ENCODE measurements around the gene NFIX. TPM values are rescaled to one million over a fixed set of nuclear protein-coding genes. Genes with fewer than 3 reads are reported as not detected.

NFIX gene
- total RNA-seq, 1 experiment from 2014 or later, result 144 TPM

DNA sequence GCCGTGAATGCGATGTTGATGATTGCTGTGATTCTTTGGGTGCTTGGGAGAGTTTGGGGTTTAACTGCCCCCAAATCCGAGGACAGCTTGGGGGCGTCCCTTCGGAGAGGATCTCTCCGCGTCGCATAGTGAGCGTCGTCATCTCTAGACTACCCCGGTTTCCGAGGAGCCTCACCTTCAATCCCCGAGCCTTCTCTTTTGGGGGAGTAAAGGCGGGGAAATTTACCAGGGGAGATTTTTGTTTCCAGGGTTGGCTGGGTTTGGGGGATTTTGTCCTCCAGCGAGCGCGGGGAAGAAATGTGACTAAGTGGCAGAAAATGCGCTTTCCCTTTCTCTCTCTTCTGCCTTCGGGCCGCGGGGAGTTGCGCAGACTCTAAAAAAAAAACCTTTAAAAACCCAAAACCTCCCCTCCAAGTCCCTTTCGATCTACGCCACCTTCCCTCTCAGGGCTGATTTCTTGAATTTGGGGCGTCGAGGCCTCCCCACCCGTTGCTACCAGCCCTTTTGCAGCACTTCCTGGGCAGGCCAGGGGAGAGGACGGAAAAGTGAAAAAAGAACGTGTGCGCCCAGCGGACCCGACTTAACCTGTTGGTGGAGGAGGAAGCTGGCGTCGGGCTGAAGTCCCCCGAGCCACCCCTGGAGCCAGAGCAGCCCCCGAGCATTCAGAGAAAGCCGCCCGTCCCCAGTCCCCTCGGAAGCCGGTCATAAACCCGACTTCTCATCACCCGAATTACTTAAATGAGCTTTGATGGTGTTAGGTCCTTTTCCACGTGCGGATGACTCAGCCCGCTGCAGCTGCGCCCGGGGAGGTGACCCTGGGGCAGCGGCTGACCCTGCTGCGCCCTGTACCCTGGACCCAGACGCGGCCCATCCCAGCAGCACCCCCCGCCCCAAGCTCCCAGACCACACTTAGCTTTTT lies 17.7 kb downstream of the NFIX start:
- H3K27ac ChIP-seq (ENCODE audit: low read length), result peak overlapping the region; percentile 99
- BruUV-seq (replicated peaks), result no TSS peak
- 0 out of 2 replicates have a peak, but pooled peaks have one; percentile 32 for TF ChIP-seq TCF7L2 (IDR thresholded peaks at IDR 0.05; ENCODE audit: low read depth, low read length)
- TF ChIP-seq SIN3A (IDR thresholded peaks at IDR 0.05; ENCODE audit: borderline replicate concordance, insufficient read depth, low read depth, low read length), result no peak
- ChIA-PET CTCF (interaction anchor here (0.6 to 1.0 kb wide), 2 partner anchors 10 to 48 kb away, joined by 4 to 6 read pairs; no protein-coding TSS in a partner anchor), POLR2A (interaction anchor here (0.7 to 0.8 kb wide), 2 partner anchors 28 to 114 kb away, joined by 5 to 7 read pairs; no protein-coding TSS in a partner anchor)
- H3K4me3 ChIP-seq (ENCODE audit: low read depth in 2 of 2, low read length in 2 of 2), result peak overlapping the region; percentile 21 to 51
- ATAC-seq (0 out of 2 replicates have a peak, but pooled peaks have one; percentile 31), DNase-seq (ENCODE audit: low read depth, low spot score) (no peak)
- no peaks in the 10 kb centered on the region for H3K27me3 ChIP-seq (ENCODE audit: control insufficient read depth, insufficient read depth, low read length)
- in situ Hi-C loops (cut with HindIII; ENCODE audit: low pct_unique_long_range_greater_than_20kb, low sequenced_read_pairs) (no loop called here), intact Hi-C loops (cut with micrococcal nuclease; ENCODE audit: unreplicated experiment) (no loop called here)
- no peaks in the 10 kb centered on the region for H3K9me3 ChIP-seq (ENCODE audit: control insufficient read depth, insufficient read depth, low read depth, low read length)
- H3K36me3 ChIP-seq (ENCODE audit: control insufficient read depth, insufficient read depth, low read length), result no peaks in the 10 kb centered on the region
- H3K4me1 ChIP-seq (ENCODE audit: control insufficient read depth, insufficient read depth, low read length), result peaks cover 69% of the 10 kb centered on the region

DNA sequence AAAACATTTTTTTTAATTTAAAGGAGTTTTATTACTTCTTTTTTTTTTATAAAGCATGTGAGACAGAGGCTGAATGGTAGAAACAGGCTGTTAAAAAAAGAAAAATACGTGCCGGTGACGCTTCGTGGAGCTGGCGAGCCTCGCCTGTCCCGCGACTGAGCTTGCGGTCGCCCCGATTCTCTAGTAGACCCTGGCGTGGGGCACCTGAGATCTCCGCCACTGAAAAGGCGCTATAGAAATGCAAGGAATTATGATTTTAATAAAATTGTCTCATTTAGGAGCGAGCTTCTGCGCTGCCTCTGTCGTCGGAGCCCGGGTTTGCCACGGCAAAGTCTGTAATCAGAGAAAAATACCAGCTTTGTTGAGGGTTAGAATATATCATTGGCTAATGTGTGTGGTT lies 18.4 kb downstream of the NFIX start:
- no peaks in the 10 kb centered on the region for H3K9me3 ChIP-seq (ENCODE audit: control insufficient read depth, insufficient read depth, low read depth, low read length)
- ChIA-PET CTCF (interaction anchor here (0.6 to 1.0 kb wide), 2 partner anchors 10 to 47 kb away, joined by 4 to 6 read pairs; no protein-coding TSS in a partner anchor), POLR2A (interaction anchor here (0.7 to 0.8 kb wide), 2 partner anchors 27 to 113 kb away, joined by 5 to 7 read pairs; no protein-coding TSS in a partner anchor)
- H3K36me3 ChIP-seq (ENCODE audit: control insufficient read depth, insufficient read depth, low read length), result no peaks in the 10 kb centered on the region
- ATAC-seq (no peak), DNase-seq (ENCODE audit: low read depth, low spot score) (no peak)
- H3K4me1 ChIP-seq (ENCODE audit: control insufficient read depth, insufficient read depth, low read length), result peaks cover 64% of the 10 kb centered on the region
- TF ChIP-seq, protein P1, sequence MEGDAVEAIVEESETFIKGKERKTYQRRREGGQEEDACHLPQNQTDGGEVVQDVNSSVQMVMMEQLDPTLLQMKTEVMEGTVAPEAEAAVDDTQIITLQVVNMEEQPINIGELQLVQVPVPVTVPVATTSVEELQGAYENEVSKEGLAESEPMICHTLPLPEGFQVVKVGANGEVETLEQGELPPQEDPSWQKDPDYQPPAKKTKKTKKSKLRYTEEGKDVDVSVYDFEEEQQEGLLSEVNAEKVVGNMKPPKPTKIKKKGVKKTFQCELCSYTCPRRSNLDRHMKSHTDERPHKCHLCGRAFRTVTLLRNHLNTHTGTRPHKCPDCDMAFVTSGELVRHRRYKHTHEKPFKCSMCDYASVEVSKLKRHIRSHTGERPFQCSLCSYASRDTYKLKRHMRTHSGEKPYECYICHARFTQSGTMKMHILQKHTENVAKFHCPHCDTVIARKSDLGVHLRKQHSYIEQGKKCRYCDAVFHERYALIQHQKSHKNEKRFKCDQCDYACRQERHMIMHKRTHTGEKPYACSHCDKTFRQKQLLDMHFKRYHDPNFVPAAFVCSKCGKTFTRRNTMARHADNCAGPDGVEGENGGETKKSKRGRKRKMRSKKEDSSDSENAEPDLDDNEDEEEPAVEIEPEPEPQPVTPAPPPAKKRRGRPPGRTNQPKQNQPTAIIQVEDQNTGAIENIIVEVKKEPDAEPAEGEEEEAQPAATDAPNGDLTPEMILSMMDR (IDR thresholded peaks at IDR 0.05), result no peak
- TF ChIP-seq TCF7L2 (IDR thresholded peaks at IDR 0.05; ENCODE audit: low read depth, low read length) (no peak), SIN3A (IDR thresholded peaks at IDR 0.05; ENCODE audit: borderline replicate concordance, insufficient read depth, low read depth, low read length) (no peak), POLR2AphosphoS5 (IDR thresholded peaks at IDR 0.05; ENCODE audit: low read depth, low read length) (no peak)
- TF ChIP-seq, protein P2, sequence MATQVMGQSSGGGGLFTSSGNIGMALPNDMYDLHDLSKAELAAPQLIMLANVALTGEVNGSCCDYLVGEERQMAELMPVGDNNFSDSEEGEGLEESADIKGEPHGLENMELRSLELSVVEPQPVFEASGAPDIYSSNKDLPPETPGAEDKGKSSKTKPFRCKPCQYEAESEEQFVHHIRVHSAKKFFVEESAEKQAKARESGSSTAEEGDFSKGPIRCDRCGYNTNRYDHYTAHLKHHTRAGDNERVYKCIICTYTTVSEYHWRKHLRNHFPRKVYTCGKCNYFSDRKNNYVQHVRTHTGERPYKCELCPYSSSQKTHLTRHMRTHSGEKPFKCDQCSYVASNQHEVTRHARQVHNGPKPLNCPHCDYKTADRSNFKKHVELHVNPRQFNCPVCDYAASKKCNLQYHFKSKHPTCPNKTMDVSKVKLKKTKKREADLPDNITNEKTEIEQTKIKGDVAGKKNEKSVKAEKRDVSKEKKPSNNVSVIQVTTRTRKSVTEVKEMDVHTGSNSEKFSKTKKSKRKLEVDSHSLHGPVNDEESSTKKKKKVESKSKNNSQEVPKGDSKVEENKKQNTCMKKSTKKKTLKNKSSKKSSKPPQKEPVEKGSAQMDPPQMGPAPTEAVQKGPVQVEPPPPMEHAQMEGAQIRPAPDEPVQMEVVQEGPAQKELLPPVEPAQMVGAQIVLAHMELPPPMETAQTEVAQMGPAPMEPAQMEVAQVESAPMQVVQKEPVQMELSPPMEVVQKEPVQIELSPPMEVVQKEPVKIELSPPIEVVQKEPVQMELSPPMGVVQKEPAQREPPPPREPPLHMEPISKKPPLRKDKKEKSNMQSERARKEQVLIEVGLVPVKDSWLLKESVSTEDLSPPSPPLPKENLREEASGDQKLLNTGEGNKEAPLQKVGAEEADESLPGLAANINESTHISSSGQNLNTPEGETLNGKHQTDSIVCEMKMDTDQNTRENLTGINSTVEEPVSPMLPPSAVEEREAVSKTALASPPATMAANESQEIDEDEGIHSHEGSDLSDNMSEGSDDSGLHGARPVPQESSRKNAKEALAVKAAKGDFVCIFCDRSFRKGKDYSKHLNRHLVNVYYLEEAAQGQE (IDR thresholded peaks at IDR 0.05; ENCODE audit: insufficient read depth in 1 of 2, low read depth in 2 of 2, low read length in 1 of 2), result no peak
- no TSS peak for BruUV-seq (replicated peaks)
- in situ Hi-C loops (cut with HindIII; ENCODE audit: low pct_unique_long_range_greater_than_20kb, low sequenced_read_pairs) (no loop called here), intact Hi-C loops (cut with micrococcal nuclease; ENCODE audit: unreplicated experiment) (no loop called here)
- H3K27ac ChIP-seq (ENCODE audit: low read length), result peak overlapping the region; percentile 99
- no peaks in the 10 kb centered on the region for H3K27me3 ChIP-seq (ENCODE audit: control insufficient read depth, insufficient read depth, low read length)
- peak overlapping the region; percentile 21 to 51 for H3K4me3 ChIP-seq (ENCODE audit: low read depth in 2 of 2, low read length in 2 of 2)

Data from Panc1 (cell line).